ENCODE measurements around the gene MRPS5.

MRPS5 gene

GRCh38 chr2:95091885-95092555 is 29.6 kb downstream of the MRPS5 start:
- TF ChIP-seq TCF12 (IDR thresholded peaks at IDR 0.05; ENCODE audit: low read depth) (no peak), CREB1 (IDR thresholded peaks at IDR 0.05; ENCODE audit: low read depth) (no peak), TAF1 (IDR thresholded peaks at IDR 0.05; ENCODE audit: low read depth) (no peak), RAD21 (IDR thresholded peaks at IDR 0.05; ENCODE audit: low read depth) (no peak), TEAD4 (IDR thresholded peaks at IDR 0.05) (no peak), NFIC (IDR thresholded peaks at IDR 0.05) (no peak), USF1 (IDR thresholded peaks at IDR 0.05) (no peak), CEBPB (IDR thresholded peaks at IDR 0.05) (no peak), EP300 (IDR thresholded peaks at IDR 0.05; ENCODE audit: borderline replicate concordance) (no peak), EGR1 (IDR thresholded peaks at IDR 0.05) (no peak), MAX (IDR thresholded peaks at IDR 0.05) (no peak), REST (IDR thresholded peaks at IDR 0.05; ENCODE audit: low read depth) (no peak), ZBTB7A (IDR thresholded peaks at IDR 0.05; ENCODE audit: low read depth) (no peak), FOXM1 (IDR thresholded peaks at IDR 0.05; ENCODE audit: borderline replicate concordance, low read depth) (no peak), YY1 (IDR thresholded peaks at IDR 0.05; ENCODE audit: low read depth) (no peak)

- TF ChIP-seq REST (IDR thresholded peaks at IDR 0.05; ENCODE audit: low read depth) (no peak), NFIC (IDR thresholded peaks at IDR 0.05) (no peak), TCF12 (IDR thresholded peaks at IDR 0.05; ENCODE audit: low read depth) (no peak), CEBPB (IDR thresholded peaks at IDR 0.05) (no peak), ZBTB7A (IDR thresholded peaks at IDR 0.05; ENCODE audit: low read depth) (no peak), CREB1 (IDR thresholded peaks at IDR 0.05; ENCODE audit: low read depth) (no peak), EGR1 (IDR thresholded peaks at IDR 0.05) (no peak), FOXM1 (IDR thresholded peaks at IDR 0.05; ENCODE audit: borderline replicate concordance, low read depth) (no peak), MAX (IDR thresholded peaks at IDR 0.05) (no peak), TAF1 (IDR thresholded peaks at IDR 0.05; ENCODE audit: low read depth) (no peak), RAD21 (IDR thresholded peaks at IDR 0.05; ENCODE audit: low read depth) (no peak), YY1 (IDR thresholded peaks at IDR 0.05; ENCODE audit: low read depth) (no peak), EP300 (IDR thresholded peaks at IDR 0.05; ENCODE audit: borderline replicate concordance) (no peak), TEAD4 (IDR thresholded peaks at IDR 0.05) (no peak), USF1 (IDR thresholded peaks at IDR 0.05) (no peak)
Measured at GRCh38 chr2:95087379-95087778, 34.2 kb downstream of the MRPS5 start.

GRCh38 chr2:95086017-95086416 is 35.6 kb downstream of the MRPS5 start:
- no peak for TF ChIP-seq TAF1 (IDR thresholded peaks at IDR 0.05; ENCODE audit: low read depth)
- TF ChIP-seq NFIC (IDR thresholded peaks at IDR 0.05): no peak
- no peak for TF ChIP-seq CEBPB (IDR thresholded peaks at IDR 0.05)
- no peak for TF ChIP-seq REST (IDR thresholded peaks at IDR 0.05; ENCODE audit: low read depth)
- TF ChIP-seq TCF12 (IDR thresholded peaks at IDR 0.05; ENCODE audit: low read depth): no peak
- no peak for TF ChIP-seq FOXM1 (IDR thresholded peaks at IDR 0.05; ENCODE audit: borderline replicate concordance, low read depth)
- TF ChIP-seq RAD21 (IDR thresholded peaks at IDR 0.05; ENCODE audit: low read depth): no peak
- no peak for TF ChIP-seq EGR1 (IDR thresholded peaks at IDR 0.05)
- no peak for TF ChIP-seq USF1 (IDR thresholded peaks at IDR 0.05)
- no peak for TF ChIP-seq CREB1 (IDR thresholded peaks at IDR 0.05; ENCODE audit: low read depth)
- TF ChIP-seq MAX (IDR thresholded peaks at IDR 0.05): no peak
- no peak for TF ChIP-seq ZBTB7A (IDR thresholded peaks at IDR 0.05; ENCODE audit: low read depth)
- TF ChIP-seq TEAD4 (IDR thresholded peaks at IDR 0.05): no peak
- no peak for TF ChIP-seq YY1 (IDR thresholded peaks at IDR 0.05; ENCODE audit: low read depth)
- no peak for TF ChIP-seq EP300 (IDR thresholded peaks at IDR 0.05; ENCODE audit: borderline replicate concordance)
